Lung (tissue), 12 donors: ENCODE data around the gene ANKRD55. TPM values are rescaled to one million over a fixed set of nuclear protein-coding genes. Genes with fewer than 3 reads are reported as not detected.
"Not testable (repeated sequence)": the region's sequence is repeated elsewhere in the genome, so short reads cannot be mapped to it uniquely, and the experiment has no call there.

Experiments used
- ATAC-seq: fragments of 200-7000 bp; cut with Tn5 transposase; one replicate; pipeline ENCODE4 v1.9.1; 2020; ENCODE audit warnings: moderate number of reproducible peaks; ENCODE audit not compliant: insufficient read depth, low FRiP score
- DNase-seq, 3 donors: peaks; one replicate each; pipeline ENCODE4 v3.0.0-alpha.2; 2013 to 2017
- H3K27ac ChIP-seq, 2 donors: one replicate each; pipeline ENCODE4 v1.5.1; 2013; ENCODE audit warnings: mild to moderate bottlenecking in 2 of 2, moderate library complexity in 2 of 2, control low read depth in 1 of 2, inconsistent platforms in 1 of 2, low read depth in 1 of 2, low read length in 1 of 2
- H3K27me3 ChIP-seq, 3 donors: one replicate each; pipeline ENCODE4 v1.5.1; 2013; ENCODE audit warnings: low read length in 2 of 3; ENCODE audit not compliant: control insufficient read depth in 3 of 3, insufficient read depth in 3 of 3
- H3K36me3 ChIP-seq, 4 donors: one replicate each; pipeline ENCODE4 v1.5.1; 2013; ENCODE audit warnings: low read length in 4 of 4, mild to moderate bottlenecking in 1 of 4, moderate library complexity in 1 of 4; ENCODE audit not compliant: control insufficient read depth in 4 of 4, insufficient read depth in 4 of 4
- H3K4me1 ChIP-seq, 5 donors: one replicate each; pipeline ENCODE4 v1.5.1; 2013; ENCODE audit warnings: low read length in 5 of 5, mild to moderate bottlenecking in 2 of 5, moderate library complexity in 1 of 5; ENCODE audit not compliant: control insufficient read depth in 5 of 5, insufficient read depth in 5 of 5
- H3K4me3 ChIP-seq: one replicate; pipeline ENCODE4 v1.5.1; 2013; ENCODE audit warnings: mild to moderate bottlenecking, control low read depth, moderate library complexity
- H3K9ac ChIP-seq, 2 donors: one replicate each; pipeline ENCODE4 v1.5.1; 2013; ENCODE audit warnings: low read length in 2 of 2, control low read depth in 1 of 2; ENCODE audit not compliant: insufficient read depth in 1 of 2
- H3K9me3 ChIP-seq, 4 donors: one replicate each; pipeline ENCODE4 v1.5.1; 2013; ENCODE audit warnings: low read length in 3 of 4, mild to moderate bottlenecking in 1 of 4, moderate library complexity in 1 of 4; ENCODE audit not compliant: control insufficient read depth in 4 of 4, insufficient read depth in 3 of 4
- CTCF ChIP-seq: IDR thresholded peaks from 2 replicates; pipeline ENCODE4 v1.5.1; 2012; ENCODE audit warnings: mild to moderate bottlenecking; ENCODE audit errors: control extremely low read depth, extremely low read depth
- WGBS, 2 donors: extraction: QIAGEN DNeasy Blood & Tissue Kit; methylation state at CpG; one replicate each; pipeline ENCODE4 v1.1.7; 2013; 5-methylcytosine and 5-hydroxymethylcytosine counted together
- polyA plus RNA-seq, 2 donors: library from polyadenylated mRNA; stranded (reverse); fragments of 200-250 nt; gene quantifications; one replicate each; pipeline ENCODE4 v1.2.1, GENCODE V29; 2013
- total RNA-seq, 2 donors: library from RNA; depleted of rRNA in 1 of 2; stranded (reverse); fragments of >200 nt in 1 of 2; gene quantifications; one replicate each; pipeline ENCODE4 v1.2.1, GENCODE V29; 2014 to 2021
- donor health status: control.
- donor health status: control.
- donor health status: Bipolar disorder and iron deficiency.
- donor health status: healthy.
- donor health status: DM: yes; HTN: yes; CAD: no.

ANKRD55 gene
- total and polyA plus RNA-seq, 4 donors, result 0.06 to 0.50 (median 0.28) TPM

- H3K27ac ChIP-seq, result no peak overlapping the region
- H3K9ac ChIP-seq, result no peak overlapping the region
- 72 to 79% methylated on average over 9 of the region's 9 CpGs for WGBS, 2 donors
- H3K36me3 ChIP-seq, result no peaks in the 10 kb centered on the region
- H3K4me1 ChIP-seq, result peaks cover 0 to 16% (median 6%) of the 10 kb centered on the region in 5 donors
- H3K9me3 ChIP-seq, result no peaks in the 10 kb centered on the region
- ATAC-seq (no peak), DNase-seq (no peak)
- no peak overlapping the region for H3K4me3 ChIP-seq
- TF ChIP-seq CTCF, result no peak
- no peaks in the 10 kb centered on the region for H3K27me3 ChIP-seq
These were observed 78.2 kb downstream of the ANKRD55 start for GRCh38 chr5:56154732-56155484.

- WGBS, 2 donors, result 34 to 44% methylated on average over 2 of the region's 2 CpGs
- H3K9me3 ChIP-seq, result no peaks in the 10 kb centered on the region
- no peaks in the 10 kb centered on the region for H3K36me3 ChIP-seq
- H3K27ac ChIP-seq, result no peak overlapping the region
- TF ChIP-seq CTCF, result no peak
- peaks cover 0 to 16% (median 6%) of the 10 kb centered on the region in 5 donors for H3K4me1 ChIP-seq
- DNase-seq (no peak), ATAC-seq (no peak)
- no peak overlapping the region for H3K4me3 ChIP-seq
- no peaks in the 10 kb centered on the region for H3K27me3 ChIP-seq
- H3K9ac ChIP-seq, result peak overlapping the region in 1 of 2 donors; percentile 49
These were observed 80.7 kb downstream of the ANKRD55 start for GRCh38 chr5:56152437-56152836.

GRCh38 chr5:56150756-56151155 is 82.4 kb downstream of the ANKRD55 start:
- not testable (repeated sequence) for H3K9me3 ChIP-seq, H3K27ac ChIP-seq, H3K36me3 ChIP-seq, ATAC-seq, H3K4me3 ChIP-seq, DNase-seq, H3K27me3 ChIP-seq, H3K9ac ChIP-seq
- H3K4me1 ChIP-seq, result peaks cover 0 to 13% (median 2%) of the 10 kb centered on the region in 5 donors
- 96 to 98% methylated on average over 9 of the region's 9 CpGs for WGBS, 2 donors

- Histone ChIP-seq H3K9me3 (no peaks in the 10 kb centered on the region), H3K4me3 (no peak overlapping the region), H3K4me1 (peaks cover 0 to 10% (median 0%) of the 10 kb centered on the region in 5 donors), H3K9ac (no peak overlapping the region), H3K27ac (no peak overlapping the region), H3K27me3 (no peaks in the 10 kb centered on the region), H3K36me3 (no peaks in the 10 kb centered on the region)
- ATAC-seq, result no peak
- DNase-seq, result peak in 1 of 3 donors; percentile 68
- no peak for TF ChIP-seq CTCF
- 46 to 61% methylated on average over 4 of the region's 4 CpGs for WGBS, 2 donors
These were observed 84.6 kb downstream of the ANKRD55 start for GRCh38 chr5:56148453-56148971.
